T-helper 9 cell (primary cell): Measurements from ENCODE around the gene FKBP1B.
"Not testable (repeated sequence)": the region's sequence is repeated elsewhere in the genome, so short reads cannot be mapped to it uniquely, and the experiment has no call there.

Experiments
- DNase-seq: peaks from one replicate; pipeline ENCODE4 v3.0.0-alpha.2; 2020

The FKBP1B gene

GRCh38 chr2:24104906-24105305 lies 55.4 kb downstream of the FKBP1B start:
- DNase-seq: no peak

GRCh38 chr2:24105816-24106215 lies 56.3 kb downstream of the FKBP1B start:
- DNase-seq: no peak

- no peak for DNase-seq
Measured at GRCh38 chr2:24106786-24107185, 57.2 kb downstream of the FKBP1B start.

- DNase-seq: no peak
Measured at GRCh38 chr2:24107336-24107735, 57.8 kb downstream of the FKBP1B start.

GRCh38 chr2:24109431-24109830 lies 59.9 kb downstream of the FKBP1B start:
- not testable (repeated sequence) for DNase-seq

- DNase-seq: no peak
Measured at GRCh38 chr2:24110660-24111303, 61.2 kb downstream of the FKBP1B start.

GRCh38 chr2:24111407-24111901 lies 61.9 kb downstream of the FKBP1B start:
- no peak for DNase-seq
